ENCODE results near the gene HPN.
"Not testable (repeated sequence)": the region's sequence is repeated elsewhere in the genome, so short reads cannot be mapped to it uniquely, and the experiment has no call there.

The HPN gene

DNA sequence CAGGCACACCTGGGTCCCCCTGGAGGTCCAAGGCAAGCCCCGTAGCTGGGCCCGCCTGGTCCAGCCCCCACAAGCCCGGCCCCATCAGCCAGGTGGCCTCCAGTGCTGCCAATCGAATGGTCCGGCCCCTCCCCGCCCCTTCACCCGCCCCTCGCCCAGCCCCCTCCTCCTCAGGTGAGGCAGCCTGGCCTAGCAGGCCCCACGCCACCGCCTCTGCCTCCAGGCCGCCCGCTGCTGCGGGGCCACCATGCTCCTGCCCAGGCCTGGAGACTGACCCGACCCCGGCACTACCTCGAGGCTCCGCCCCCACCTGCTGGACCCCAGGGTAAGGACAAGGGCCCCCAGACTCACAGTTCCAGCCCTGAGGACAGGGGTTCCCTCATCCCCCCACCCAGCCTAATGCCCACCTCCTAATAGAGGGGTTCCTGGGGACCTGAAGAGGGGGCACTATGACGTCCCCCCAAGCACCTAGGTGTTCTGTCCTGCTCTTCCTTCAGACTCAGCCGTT lies at the start of gene HPN:
TSS of gene HPN (plus strand) at position 174 of the 508 bp plus-strand sequence. CDS start 786 bp downstream, outside the sequence.
- no peak for DNase-seq

- DNase-seq: not testable (repeated sequence)
Measured at GRCh38 chr19:34992582-34992981, 48.9 kb upstream of the HPN start.

DNA sequence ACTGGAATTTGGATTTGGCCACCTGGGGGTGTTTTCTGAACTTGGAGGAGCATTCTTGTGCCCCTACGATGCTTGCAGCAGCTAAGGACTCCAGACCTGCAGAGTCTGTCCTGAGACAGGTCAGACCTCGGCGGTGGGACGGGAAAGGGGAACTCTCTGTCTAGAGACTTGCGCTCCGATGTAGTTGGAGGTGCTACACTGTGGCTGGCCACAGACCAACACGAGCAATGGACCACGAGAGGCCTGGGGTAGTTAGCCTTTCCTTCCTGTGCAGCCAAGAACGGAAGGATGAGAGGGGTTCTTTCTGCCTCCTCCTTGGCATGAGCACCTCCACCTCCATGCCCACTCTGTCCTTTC lies 47.3 kb upstream of the HPN start:
- DNase-seq: no peak

DNA sequence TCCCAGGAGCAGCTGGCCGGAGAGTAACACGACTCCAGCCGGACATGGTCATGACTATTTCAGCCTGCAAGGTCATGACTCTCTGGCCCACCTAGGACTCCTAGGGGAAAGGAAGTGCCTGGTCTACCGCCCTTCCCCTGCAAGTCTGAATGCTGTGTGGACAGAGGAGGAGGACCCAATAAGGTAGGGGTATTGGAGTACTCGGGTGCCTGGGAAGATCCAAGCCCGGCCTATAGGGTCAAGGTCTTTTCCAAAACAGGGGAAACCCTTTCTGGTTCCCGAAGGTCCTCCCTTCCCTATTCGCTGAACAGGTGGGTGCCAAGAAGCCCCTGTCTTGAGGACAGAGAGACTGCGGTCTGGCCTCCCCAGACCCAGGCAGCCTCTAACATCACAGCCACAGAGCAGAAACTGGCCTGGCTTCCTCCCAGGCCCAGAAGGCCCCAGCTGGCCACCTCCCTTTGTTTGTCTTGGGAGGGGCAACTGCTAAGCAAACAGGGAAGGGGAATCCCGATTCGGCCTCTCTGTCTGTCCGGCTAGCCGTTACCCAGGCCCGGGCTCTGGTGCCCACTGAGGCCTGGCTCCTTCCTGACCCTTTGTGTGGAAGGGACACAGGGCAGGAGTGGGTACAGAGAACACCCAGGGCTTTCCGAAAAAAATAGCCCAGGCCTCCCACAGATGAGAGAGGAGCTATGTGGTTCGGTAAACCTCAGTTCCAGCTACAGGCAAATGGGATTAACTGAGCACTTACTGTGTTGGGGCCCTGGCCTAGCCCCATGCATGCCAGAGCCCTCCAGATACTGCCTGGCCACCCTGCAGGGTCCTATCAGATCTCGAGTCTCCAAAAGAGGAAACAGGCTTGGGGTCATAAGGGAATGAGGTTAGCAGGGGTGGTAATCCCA lies 46.6 kb upstream of the HPN start:
- no peak for DNase-seq

DNA sequence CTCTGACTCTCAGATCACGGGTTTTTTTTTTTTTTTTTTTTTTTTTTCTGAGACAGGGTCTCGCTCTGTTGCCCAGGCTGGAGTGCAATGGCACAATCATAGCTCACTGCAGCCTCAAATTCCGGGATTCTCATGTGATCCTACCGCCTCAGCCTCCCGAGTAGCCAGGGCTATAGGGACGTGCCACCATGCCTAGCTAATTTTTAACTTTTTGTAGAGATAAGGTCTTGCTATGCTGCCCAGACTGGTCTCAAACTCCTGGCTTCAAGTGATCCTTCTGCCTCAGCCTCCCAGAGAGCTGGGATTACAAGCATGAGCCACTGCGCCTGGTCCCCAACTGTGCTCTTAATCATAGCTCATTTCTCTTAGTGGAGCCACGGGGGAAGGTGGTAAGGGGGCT lies 46.0 kb upstream of the HPN start:
- no peak for DNase-seq

DNA sequence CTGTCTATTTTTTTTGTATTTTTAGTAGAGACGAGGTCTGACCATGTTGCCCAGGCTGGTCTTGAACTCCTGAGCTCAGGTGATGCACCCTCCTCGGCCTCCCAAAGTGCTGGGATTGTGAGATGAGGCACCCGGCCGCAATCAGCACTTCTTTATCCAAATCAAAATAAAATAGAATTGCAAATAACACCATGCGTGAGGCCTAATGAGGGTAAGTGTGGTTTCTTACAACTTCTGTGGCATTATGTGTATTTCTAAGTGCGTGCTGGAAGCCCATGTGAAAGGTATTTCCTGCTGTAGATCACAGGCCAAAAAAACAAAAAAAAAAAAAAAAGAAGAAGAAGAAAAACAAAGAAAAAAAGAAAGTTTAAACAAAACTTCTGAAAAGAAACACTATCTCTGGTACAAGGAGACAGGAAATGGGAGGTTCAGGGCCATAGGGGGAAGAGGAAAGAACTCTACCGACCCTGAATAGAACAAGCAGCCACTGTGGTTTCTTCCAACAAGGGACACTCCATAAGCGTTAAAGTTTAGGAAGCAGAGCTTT lies 44.4 kb upstream of the HPN start:
- no peak for DNase-seq

DNA sequence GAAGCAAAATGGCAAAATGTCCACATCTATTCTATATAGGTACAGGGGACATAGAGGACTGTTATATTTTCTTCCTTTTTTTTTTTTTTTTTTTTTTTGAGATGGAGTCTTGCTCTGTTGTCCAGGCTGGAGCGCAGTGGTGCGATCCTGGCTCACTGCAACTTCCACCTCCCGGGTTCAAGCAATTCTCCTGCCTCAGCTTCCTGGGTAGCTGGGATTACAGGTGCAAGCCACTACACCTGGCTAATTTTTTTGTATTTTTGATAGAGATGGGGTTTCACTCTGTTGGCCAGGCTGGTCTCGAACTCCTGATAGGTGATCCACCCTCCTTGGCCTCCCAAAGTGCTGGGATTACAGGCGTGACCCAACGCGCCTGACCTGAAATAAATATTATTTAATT lies 43.3 kb upstream of the HPN start:
- DNase-seq: not testable (repeated sequence)

DNA sequence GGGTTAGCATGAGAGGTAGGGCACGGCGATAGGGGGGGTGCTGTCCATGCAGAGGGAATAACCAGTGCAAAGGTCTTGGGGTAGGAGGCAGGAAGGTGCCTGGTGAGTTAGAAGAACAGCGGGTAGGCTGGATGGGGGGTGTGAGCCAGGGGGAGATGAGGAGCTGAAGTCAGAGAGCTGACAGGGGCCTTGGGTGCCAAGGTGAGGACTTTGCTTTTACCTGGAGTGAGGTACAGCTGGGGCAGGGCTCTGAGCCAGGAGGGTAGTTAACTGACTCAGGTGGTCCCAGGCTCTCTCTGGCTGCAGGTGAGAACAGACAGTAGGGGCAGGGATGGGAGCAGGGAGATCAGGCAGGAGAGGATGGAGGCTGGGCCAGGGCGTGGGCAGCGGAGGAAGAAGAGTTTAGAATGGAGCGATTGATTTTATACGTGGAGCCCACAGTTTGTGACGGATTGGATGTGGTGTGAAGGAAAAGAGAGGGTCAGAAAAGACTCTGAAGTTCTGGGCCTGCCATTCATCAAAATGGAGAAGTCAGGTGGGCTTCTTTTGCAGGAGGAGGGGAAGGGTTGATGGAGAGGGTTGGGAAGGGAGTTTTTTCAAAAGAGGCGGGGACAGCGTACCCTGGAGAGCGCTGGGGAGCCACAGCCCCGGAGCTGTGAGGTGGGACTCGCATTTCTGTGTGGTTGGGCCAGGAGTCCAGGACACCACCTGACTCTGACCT lies 42.6 kb upstream of the HPN start:
- no peak for DNase-seq

- DNase-seq: peak; percentile 79
Measured at GRCh38 chr19:34999498-35000337, 41.8 kb upstream of the HPN start, which contains the start of gene GRAMD1A. Gene GRAMD1A (plus strand): TSS chr19:35000323. CDS start chr19:35000479, 156 bp downstream.

DNA sequence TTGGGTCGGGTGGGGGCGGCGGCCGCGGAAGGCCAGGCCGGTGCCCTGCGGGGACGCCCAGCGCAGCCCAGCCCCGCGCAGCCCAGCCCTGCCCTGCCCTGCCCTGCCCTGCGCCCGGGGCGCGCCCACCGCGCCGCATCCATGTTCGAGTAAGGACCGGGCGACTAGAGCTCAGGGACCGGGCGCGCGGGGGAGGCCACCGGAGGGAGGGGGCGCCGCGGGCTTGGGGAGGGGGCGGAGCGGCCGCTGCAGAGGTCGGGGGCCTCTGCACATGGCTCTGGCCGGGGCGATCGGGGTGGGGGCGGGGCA lies 41.2 kb upstream of the HPN start:
- DNase-seq: no peak

GRCh38 chr19:35000647-35001501 lies 40.6 kb upstream of the HPN start:
- DNase-seq: no peak

DNA sequence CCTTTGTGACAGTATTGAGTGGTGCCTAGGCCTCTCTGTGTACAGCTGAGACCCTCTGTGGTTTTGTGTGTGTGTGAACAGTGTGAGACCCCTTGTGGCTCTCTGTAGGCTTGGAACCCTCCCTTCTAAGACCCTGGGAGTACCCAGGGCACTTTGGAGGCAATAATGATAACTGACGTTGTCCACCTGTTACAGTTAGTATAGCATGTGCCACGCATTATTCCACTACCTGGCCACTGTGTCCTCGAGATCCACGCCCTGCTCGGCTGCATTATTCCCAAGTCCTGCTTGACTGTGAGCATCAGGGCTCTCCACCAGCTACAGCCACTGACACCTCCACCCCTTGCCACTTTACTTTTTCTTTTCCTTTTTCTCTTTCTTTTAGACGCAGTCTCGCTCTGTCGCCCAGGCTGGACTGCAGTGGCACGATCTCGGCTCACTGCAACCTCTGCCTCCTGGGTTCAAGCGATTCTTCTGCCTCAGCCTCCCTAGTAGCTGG lies 39.4 kb upstream of the HPN start:
- DNase-seq: no peak

DNA sequence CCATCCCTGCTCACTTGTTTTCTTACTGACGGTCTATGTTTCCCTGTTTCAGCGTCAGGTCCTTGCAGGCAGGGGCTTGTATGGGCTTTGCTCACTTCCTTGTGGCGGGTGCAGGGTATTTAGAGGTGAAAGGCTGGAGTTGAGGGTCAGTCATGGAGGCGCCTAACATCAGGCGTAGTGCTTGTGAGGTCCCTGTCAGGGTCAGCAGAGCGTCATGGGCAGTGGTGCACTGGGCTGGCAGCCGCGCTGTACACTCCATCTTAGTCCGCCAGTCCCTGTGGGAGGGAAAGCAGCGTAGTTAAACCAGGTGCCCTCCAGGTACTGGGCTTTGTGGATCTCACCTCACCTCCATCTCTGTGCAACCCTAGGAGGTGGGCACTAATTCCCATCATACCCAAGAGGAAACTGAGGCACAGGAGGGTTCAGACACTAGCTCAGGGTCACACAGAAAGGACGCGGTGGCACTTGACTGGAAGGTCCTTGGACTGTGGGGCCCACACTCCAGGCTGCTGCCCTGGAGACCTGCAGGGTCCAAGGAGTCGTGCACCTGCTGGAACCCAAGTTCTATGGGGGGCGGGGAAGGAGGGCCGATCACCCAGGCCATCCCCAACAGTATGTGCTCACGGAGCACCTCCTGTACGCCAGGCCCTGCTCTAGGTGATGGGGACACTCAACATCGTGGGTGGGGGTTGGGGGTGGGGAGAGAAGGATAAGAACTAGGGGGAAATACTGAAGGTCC lies 36.8 kb upstream of the HPN start:
- no peak for DNase-seq

- no peak for DNase-seq
Measured at GRCh38 chr19:35005256-35005977, 36.1 kb upstream of the HPN start.

GRCh38 chr19:35006007-35006341 lies 35.5 kb upstream of the HPN start:
- DNase-seq: not testable (repeated sequence)

- DNase-seq: no peak
Measured at GRCh38 chr19:35006342-35006998, 35.1 kb upstream of the HPN start.

GRCh38 chr19:35006999-35007365 lies 34.5 kb upstream of the HPN start:
- no peak for DNase-seq

DNA sequence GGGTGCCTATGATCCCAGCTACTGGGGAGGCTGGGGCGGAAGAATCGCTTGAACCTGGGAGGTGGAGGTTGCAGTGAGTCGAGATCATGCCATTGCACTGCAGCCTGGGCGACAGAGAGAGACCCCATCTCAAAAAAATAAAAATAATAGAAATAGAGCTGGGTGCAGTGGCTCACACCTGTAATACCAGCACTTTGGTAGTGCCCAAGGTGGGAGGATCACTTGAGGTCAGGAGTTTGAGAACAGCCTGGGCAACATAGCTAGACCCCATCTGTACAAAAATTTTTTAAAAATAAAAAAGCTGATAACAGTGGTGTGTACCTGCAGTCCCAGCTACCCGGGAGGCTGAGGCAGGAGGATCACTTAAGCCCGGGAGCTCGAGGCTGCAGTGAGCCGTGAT lies 34.1 kb upstream of the HPN start:
- not testable (repeated sequence) for DNase-seq

DNA sequence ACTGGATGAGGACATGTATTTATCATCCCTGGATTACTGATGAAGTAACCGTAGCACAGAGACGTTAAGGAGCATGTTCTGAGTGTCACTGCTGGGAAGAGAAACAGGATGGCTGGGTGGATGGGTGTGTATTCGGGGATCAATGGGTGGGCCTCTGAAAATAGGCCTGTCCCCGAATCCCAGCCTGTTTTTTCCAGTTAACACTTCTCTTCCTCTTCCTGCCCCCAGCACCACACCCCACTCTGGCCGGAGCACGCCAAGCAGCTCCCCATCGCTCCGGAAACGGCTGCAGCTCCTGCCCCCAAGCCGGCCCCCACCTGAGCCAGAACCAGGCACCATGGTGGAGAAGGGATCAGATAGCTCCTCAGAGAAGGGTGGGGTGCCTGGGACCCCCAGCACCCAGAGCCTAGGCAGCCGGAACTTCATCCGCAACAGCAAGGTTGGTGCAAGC lies 32.6 kb upstream of the HPN start:
- no peak for DNase-seq
